Skin epidermis (tissue), 12 donors: Measurements from ENCODE around the gene PDE3B.
"Not testable (repeated sequence)": the region's sequence is repeated elsewhere in the genome, so short reads cannot be mapped to it uniquely, and the experiment has no call there.

Experiments
- H3K27ac ChIP-seq, 21 experiments: fragments of 200-600 bp; sonication (generic) in 11 of 21; one replicate each; pipeline ENCODE4 v1.5.0; 2020; ENCODE audit warnings: mild to moderate bottlenecking in 3 of 21, inconsistent platforms in 2 of 21, moderate library complexity in 2 of 21
- H3K4me3 ChIP-seq, 7 experiments: fragments of 200-600 bp; sonication (generic) in 2 of 7; one replicate each; pipeline ENCODE4 v1.5.0; 2020; ENCODE audit warnings: inconsistent platforms in 2 of 7, mild to moderate bottlenecking in 2 of 7, moderate library complexity in 1 of 7

The PDE3B gene

GRCh38 chr11:14860511-14860910 is 216.9 kb downstream of the PDE3B start:
- H3K27ac ChIP-seq = no peak overlapping the region
- H3K4me3 ChIP-seq = no peak overlapping the region

GRCh38 chr11:14861680-14862079 is 218.1 kb downstream of the PDE3B start:
- no peak overlapping the region for H3K27ac ChIP-seq

DNA sequence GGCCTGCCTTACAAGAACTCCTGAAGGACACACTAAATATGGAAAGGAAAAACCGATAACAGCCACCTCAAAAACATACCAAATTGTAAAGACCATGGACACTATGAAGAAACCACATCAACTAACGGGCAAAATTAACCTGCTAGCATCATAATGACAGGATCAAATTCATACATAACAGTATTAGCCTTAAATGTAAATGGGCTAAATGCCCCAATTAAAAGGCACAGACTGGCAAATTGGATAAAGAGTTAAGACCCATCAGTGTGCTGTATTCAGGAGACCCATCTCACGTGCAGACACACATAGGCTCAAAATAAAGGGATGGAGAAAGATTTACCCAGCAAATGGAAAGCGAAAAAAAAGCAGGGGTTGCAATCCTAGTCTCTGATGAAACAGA is 220.2 kb downstream of the PDE3B start:
- not testable (repeated sequence) for H3K4me3 ChIP-seq, H3K27ac ChIP-seq

More at GRCh38 chr11:14861680-14862079, 218.1 kb downstream of the PDE3B start:
- no peak overlapping the region for H3K4me3 ChIP-seq

GRCh38 chr11:14872032-14872431 is 228.4 kb downstream of the PDE3B start:
- H3K4me3 ChIP-seq = no peak overlapping the region
- H3K27ac ChIP-seq = no peak overlapping the region

DNA sequence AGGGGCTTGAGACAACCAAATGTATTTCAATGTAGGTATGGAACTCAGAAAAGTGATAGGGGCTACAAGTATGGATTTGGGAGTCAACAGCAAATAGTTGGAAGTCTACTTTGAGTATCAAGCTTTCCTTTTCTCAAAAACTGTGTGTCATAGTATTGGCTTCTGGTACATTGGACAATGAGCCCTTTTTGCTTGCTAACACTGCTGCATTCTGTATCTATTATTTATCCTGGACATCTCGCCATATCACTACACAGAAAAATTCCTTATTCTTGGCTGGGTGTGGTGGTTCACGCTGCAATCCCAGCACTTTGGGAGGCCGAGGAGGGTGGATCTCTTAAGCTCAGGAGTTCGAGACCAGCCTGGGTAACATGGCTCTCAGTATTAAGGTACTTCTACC is 230.0 kb downstream of the PDE3B start:
- Histone ChIP-seq H3K4me3 (no peak overlapping the region), H3K27ac (no peak overlapping the region)

GRCh38 chr11:14875163-14875562 is 231.6 kb downstream of the PDE3B start:
- Histone ChIP-seq H3K27ac (no peak overlapping the region), H3K4me3 (no peak overlapping the region)

- H3K27ac ChIP-seq = no peak overlapping the region
Measured at GRCh38 chr11:14881576-14882193, 238.1 kb downstream of the PDE3B start.

GRCh38 chr11:14882196-14882595 is 238.6 kb downstream of the PDE3B start:
- Histone ChIP-seq H3K27ac (no peak overlapping the region), H3K4me3 (no peak overlapping the region)

More at GRCh38 chr11:14881576-14882193, 238.1 kb downstream of the PDE3B start:
- no peak overlapping the region for H3K4me3 ChIP-seq

- not testable (repeated sequence) for H3K27ac ChIP-seq, H3K4me3 ChIP-seq
Measured at GRCh38 chr11:14883683-14884082, 240.1 kb downstream of the PDE3B start.

DNA sequence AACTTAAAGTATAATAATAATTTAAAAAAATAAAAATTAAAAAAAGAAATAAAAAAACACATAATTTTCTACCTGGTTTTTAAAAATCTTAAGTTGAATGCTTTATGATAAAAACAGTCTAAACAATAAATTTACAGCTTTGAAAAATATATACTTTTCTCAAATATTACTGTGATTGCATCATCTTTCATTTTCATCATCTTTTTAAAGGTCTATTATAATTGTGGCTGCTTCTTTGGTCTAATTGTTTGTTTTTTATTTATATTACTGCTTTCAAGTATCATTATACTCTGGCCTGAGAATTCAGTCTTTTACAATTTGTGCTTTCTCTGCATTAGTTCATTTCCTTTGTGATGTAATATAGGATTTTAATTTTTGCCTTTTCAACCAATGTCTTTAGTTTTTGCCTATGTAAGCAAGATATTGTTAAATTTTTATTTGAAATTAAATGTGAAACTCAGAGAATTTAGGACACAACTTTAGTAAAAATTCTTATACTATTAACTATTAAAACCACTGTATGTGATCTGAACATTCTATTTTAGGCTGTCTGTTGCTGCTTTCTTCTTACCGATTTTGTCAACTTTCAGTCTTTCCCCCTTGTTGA is 241.2 kb downstream of the PDE3B start:
- Histone ChIP-seq H3K4me3 (no peak overlapping the region), H3K27ac (no peak overlapping the region)

GRCh38 chr11:14886513-14886912 is 242.9 kb downstream of the PDE3B start:
- H3K27ac ChIP-seq = no peak overlapping the region
- H3K4me3 ChIP-seq = no peak overlapping the region

DNA sequence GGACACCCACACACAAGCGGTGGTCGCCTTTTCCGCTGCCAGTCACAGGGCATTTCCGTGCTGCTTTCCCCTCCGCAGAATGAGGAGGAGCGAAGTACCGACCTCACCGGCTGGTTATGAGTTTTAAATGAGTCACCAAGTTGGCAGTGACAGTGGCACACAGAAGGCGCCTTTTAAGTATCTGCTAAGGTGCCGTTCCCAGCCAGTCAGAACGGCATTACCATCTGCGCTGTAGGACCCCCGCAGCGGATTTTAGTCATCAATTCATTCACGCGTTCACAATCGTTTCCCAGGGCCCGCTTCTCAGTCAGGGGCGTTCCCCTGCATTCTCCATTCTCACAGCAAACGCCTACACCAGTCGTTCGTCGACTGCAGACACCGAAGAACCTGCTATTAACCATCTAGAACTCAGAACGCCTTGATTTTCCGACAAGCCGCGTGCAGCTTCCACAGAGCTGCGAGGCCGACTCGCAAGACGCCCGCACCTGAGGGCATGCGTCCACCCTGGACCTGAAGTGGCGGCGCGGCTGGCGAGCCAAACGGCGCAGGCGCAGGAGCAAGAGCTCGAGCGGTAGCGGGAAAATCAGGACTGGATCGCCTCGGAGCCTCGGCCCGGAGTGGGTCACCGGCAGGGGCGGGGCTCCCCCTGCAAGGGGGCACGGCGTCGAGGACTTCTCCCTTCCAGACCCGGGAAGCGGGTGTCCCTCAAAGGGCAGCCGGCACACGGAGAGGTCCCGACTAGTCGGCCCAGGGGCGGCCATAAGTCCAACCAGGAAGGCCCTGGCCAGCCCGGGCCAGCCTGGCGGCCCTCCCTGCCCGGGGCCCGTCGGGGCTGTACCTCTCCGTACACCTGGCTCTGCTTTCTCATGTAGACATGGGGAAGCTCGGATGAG is 247.8 kb downstream of the PDE3B start:
- Histone ChIP-seq H3K4me3 (peak overlapping the region; percentile 54 to 80 (median 73)), H3K27ac (peak overlapping the region; percentile 62 to 95 (median 90))

DNA sequence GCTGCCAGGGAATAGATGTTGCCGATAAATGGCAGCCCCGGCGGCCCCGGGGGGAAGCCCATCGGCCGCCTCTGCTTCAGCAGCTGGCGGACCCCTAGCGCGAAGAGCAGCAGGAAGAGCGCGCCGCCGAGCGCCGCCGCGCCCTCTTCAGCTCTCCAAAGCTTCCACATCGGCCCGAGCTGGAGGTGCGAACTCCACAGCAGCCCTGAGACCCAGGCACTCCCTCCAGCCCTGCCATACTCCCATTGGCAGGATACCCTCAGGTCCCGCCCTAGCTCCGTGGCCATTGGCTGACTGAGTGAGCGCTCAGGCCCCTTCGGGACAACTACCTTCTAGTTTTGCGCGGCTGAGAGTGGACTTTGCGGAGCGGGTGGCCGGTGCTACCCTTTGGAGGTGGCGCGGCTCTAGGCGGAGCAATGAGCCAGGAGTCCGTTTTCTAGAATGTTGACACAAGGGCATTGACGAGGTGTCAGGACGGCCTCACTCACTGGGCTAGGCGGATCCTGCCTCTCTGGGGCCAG is 248.5 kb downstream of the PDE3B start, which contains the start of gene CYP2R1:
Gene CYP2R1, minus strand, starts transcription at position 196 of the 521 bp plus-strand sequence. Its CDS starts 26 bp downstream, at position 170.
- peak within 1 kb of the TSS; percentile 54 to 80 (median 73) for H3K4me3 ChIP-seq
- H3K27ac ChIP-seq = peak within 1 kb of the TSS; percentile 62 to 95 (median 90)

DNA sequence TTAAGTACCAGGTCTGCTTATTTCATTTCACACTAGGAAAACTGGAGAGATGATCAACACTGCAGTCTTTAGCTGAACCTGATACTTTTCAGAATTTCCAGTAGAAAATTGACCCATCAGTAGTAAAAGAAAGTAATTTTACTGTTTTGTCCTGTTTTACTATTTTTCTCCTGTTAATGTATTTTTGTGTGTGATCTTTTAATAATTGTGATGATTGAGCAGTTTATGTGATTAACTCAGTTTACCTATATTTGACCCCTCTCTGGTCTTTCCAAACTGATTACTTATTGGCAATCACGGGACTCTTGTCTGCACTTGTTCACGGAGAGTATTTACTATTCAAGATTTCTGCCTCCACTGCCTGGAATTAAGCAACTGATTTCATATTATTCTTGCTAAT is 249.0 kb downstream of the PDE3B start:
- Histone ChIP-seq H3K27ac (peak overlapping the region in 12 of 21 experiments; percentile 83 to 95 (median 91)), H3K4me3 (peak overlapping the region; percentile 54 to 80 (median 73))

GRCh38 chr11:14894657-14895598 is 251.3 kb downstream of the PDE3B start:
- Histone ChIP-seq H3K4me3 (no peak overlapping the region), H3K27ac (peak overlapping the region in 1 of 21 experiments; percentile 1)

- Histone ChIP-seq H3K4me3 (no peak overlapping the region), H3K27ac (no peak overlapping the region)
Measured at GRCh38 chr11:14898355-14898754, 254.8 kb downstream of the PDE3B start.

- H3K4me3 ChIP-seq = no peak overlapping the region
- no peak overlapping the region for H3K27ac ChIP-seq
Measured at GRCh38 chr11:14898906-14899305, 255.3 kb downstream of the PDE3B start.

DNA sequence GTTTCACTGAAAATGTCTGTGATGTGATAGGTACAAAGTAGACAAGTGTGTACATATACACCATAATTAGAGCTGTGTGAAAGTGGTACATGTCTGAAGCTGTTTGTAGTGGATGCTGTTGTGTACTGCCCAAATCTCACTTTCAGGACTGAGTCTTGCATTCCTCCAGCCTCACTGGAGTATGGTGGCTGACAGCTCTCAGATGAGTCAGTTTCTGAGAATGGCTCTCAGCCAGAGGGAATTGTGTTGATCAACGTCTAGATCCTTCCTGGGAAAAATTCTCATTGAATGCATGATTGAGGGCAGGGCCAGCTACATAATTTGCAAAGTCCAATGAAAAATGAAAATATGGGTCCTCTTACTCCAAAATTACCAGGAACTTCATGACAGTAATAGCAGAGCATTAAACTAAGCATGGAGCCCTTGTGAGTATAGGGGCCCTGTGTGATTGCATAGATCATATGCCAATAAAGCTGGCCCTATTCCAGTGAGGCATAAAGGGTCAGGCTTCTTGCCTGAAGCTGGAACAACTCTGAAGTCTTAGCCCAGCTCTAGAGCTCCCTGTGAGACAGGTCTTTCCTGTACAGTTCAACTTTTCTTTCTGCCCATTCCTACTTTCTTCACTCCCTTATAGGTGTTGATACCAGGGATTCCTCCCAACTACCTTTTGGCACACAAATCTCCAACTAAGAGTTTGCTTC is 259.2 kb downstream of the PDE3B start:
- H3K4me3 ChIP-seq = no peak overlapping the region
- no peak overlapping the region for H3K27ac ChIP-seq

DNA sequence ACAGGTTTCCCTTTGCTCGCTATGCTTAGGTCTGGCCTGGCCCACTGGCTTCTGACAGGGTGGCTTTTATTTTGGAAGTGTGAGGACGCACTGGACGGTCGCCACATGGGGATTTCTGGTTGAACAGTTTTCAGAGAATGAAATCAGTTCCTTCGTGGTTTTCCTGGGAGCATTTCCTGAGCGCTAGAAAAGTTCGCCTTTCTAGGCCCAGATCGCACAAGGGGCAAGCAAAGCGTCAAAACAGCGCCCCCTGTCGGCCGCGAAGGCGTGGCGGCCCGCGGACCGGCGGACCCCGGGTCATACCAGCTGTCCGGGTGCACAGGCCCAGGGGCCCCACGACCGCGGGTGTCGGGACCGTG is 261.1 kb downstream of the PDE3B start:
- Histone ChIP-seq H3K27ac (peak overlapping the region in 14 of 21 experiments; percentile 6 to 74 (median 49)), H3K4me3 (peak overlapping the region; percentile 39 to 55 (median 50))
